ENCODE results near the gene STK40. TPM values are rescaled to one million over a fixed set of nuclear protein-coding genes. Genes with fewer than 3 reads are reported as not detected.

STK40 gene
- total and polyA plus RNA-seq, 2 experiments from 2014 or later, result 8.1 to 20.2 TPM

GRCh38 chr1:36389999-36390398, 4.3 kb upstream of the STK40 start:
- Histone ChIP-seq H3K9me2 (ENCODE audit: insufficient read depth) (no peaks in the 10 kb centered on the region), H4K20me1 (replicated peaks; ENCODE audit: insufficient read depth) (no peaks in the 10 kb centered on the region; the same call in 1 of the 2 replicates), H3F3A (replicated peaks; ENCODE audit: low read depth) (peaks cover 14% of the 10 kb centered on the region), H3K27ac (ENCODE audit: low read depth) (peak overlapping the region; percentile 14; the same call in 1 of the 2 replicates), H3K4me2 (no peak overlapping the region), H3K79me2 (replicated peaks; ENCODE audit: insufficient read depth) (peaks cover 10% of the 10 kb centered on the region), H3K4me1 (ENCODE audit: insufficient read depth) (peaks cover 9% of the 10 kb centered on the region), H3K36me3 (ENCODE audit: insufficient read depth) (no peaks in the 10 kb centered on the region; the same call in 1 of the 2 replicates), H3K4me3 (no peak overlapping the region), H2AFZ (no peak overlapping the region), H3K27me3 (ENCODE audit: insufficient read depth) (no peaks in the 10 kb centered on the region)
- no peak for ATAC-seq
- TF ChIP-seq STAT1 (IDR thresholded peaks at IDR 0.05; ENCODE audit: unreplicated experiment), result no peak
- no peak for TF ChIP-seq ETS1 (IDR thresholded peaks at IDR 0.05)
- TF ChIP-seq ZNF331 (CRISPR knock-in tag; IDR thresholded peaks at IDR 0.05; ENCODE audit: low read depth), result no peak
- no peak for TF ChIP-seq NANOG (IDR thresholded peaks at IDR 0.05; ENCODE audit: borderline replicate concordance)
- Mint-ChIP-seq H3K27me3 (ENCODE audit: insufficient read depth, low read depth, poor library complexity) (peaks cover 16% of the 10 kb centered on the region), H3K4me1 (peaks cover 21% of the 10 kb centered on the region), H3K4me3 (no peak overlapping the region), H3K27ac (peak overlapping the region; percentile 12; the same call in 1 of the 2 replicates), H3K36me3 (ENCODE audit: low read depth) (peaks cover 40% of the 10 kb centered on the region), H3K9me3 (no peaks in the 10 kb centered on the region)
- no peak for DNase-seq (ENCODE audit: low spot score)

GRCh38 chr1:36389261-36389660, 3.5 kb upstream of the STK40 start:
- Mint-ChIP-seq H3K36me3 (ENCODE audit: low read depth) (peaks cover 39% of the 10 kb centered on the region), H3K9me3 (no peaks in the 10 kb centered on the region), H3K27me3 (ENCODE audit: insufficient read depth, low read depth, poor library complexity) (peaks cover 21% of the 10 kb centered on the region), H3K4me3 (no peak overlapping the region; the same call in 2 of the 3 replicates), H3K4me1 (peaks cover 26% of the 10 kb centered on the region), H3K27ac (peak overlapping the region; percentile 12)
- Histone ChIP-seq H3K4me2 (no peak overlapping the region), H3K4me3 (no peak overlapping the region), H3K27me3 (ENCODE audit: insufficient read depth) (no peaks in the 10 kb centered on the region), H4K20me1 (replicated peaks; ENCODE audit: insufficient read depth) (peaks cover 6% of the 10 kb centered on the region), H3K36me3 (ENCODE audit: insufficient read depth) (no peaks in the 10 kb centered on the region; the same call in 1 of the 2 replicates), H3F3A (replicated peaks; ENCODE audit: low read depth) (peaks cover 21% of the 10 kb centered on the region), H3K4me1 (ENCODE audit: insufficient read depth) (peaks cover 14% of the 10 kb centered on the region), H2AFZ (no peak overlapping the region), H3K79me2 (replicated peaks; ENCODE audit: insufficient read depth) (peaks cover 14% of the 10 kb centered on the region), H3K27ac (ENCODE audit: low read depth) (0 out of 2 replicates have a peak overlapping the region, but pooled peaks have one; percentile 78), H3K9me2 (ENCODE audit: insufficient read depth) (no peaks in the 10 kb centered on the region)
- no peak for DNase-seq (ENCODE audit: low spot score)
- ATAC-seq, result no peak
- no peak for TF ChIP-seq POLR2AphosphoS5 (IDR thresholded peaks at IDR 0.05; ENCODE audit: low read depth)
- TF ChIP-seq REST (IDR thresholded peaks at IDR 0.05; ENCODE audit: unreplicated experiment), result no peak
- TF ChIP-seq JUNB (IDR thresholded peaks at IDR 0.05; ENCODE audit: unreplicated experiment), result no peak
- TF ChIP-seq CTCF (conservative IDR thresholded peaks at IDR 0.05; ENCODE audit: low read depth in 2 of 2), result no peak
- TF ChIP-seq EZH2phosphoT487 (IDR thresholded peaks at IDR 0.05; ENCODE audit: unreplicated experiment), result no peak
- TF ChIP-seq NANOG (IDR thresholded peaks at IDR 0.05; ENCODE audit: borderline replicate concordance), result no peak
- no peak for TF ChIP-seq ETS1 (IDR thresholded peaks at IDR 0.05)
- TF ChIP-seq STAT1 (IDR thresholded peaks at IDR 0.05; ENCODE audit: unreplicated experiment), result no peak
- TF ChIP-seq EZH2 (IDR thresholded peaks at IDR 0.05; ENCODE audit: low read depth, unreplicated experiment), result no peak
- TF ChIP-seq ZNF331 (CRISPR knock-in tag; IDR thresholded peaks at IDR 0.05; ENCODE audit: low read depth), result no peak
- TF ChIP-seq CREB1 (CRISPR knock-in tag; IDR thresholded peaks at IDR 0.05; ENCODE audit: low read depth), result no peak
- TF ChIP-seq ZNF114 (CRISPR knock-in tag; IDR thresholded peaks at IDR 0.05), result no peak
